Neural cell (in vitro differentiated cells): ENCODE measurements around the gene MVK. TPM values are rescaled to one million over a fixed set of nuclear protein-coding genes. Genes with fewer than 3 reads are reported as not detected.

Source experiments
- H2AFZ ChIP-seq: fragments of 200-600, 300-800 bp; sonication (generic), shearing (Covaris generic); 2 replicates; pipeline ENCODE4 v1.6.0; 2014; ENCODE audit warnings: low read depth, mild to moderate bottlenecking, antibody characterized with exemption, low read length, moderate library complexity
- H3F3A ChIP-seq: fragments of 200-600 bp; shearing (Covaris generic); 2 replicates; pipeline ENCODE4 v1.6.1; 2016; ENCODE audit warnings: mild to moderate bottlenecking, moderate library complexity, mixed read lengths, antibody characterized with exemption, low read length; ENCODE audit not compliant: insufficient read depth, poor library complexity, severe bottlenecking
- H3K27ac ChIP-seq: fragments of 200-600, 300-800 bp; sonication (generic), shearing (Covaris generic); 2 replicates; pipeline ENCODE4 v1.5.1; 2014; ENCODE audit warnings: mild to moderate bottlenecking, low read length, moderate library complexity
- H3K27me3 ChIP-seq: fragments of 300-800, 200-600 bp; sonication (generic), shearing (Covaris generic); 2 replicates; pipeline ENCODE4 v1.6.0; 2014; ENCODE audit warnings: mild to moderate bottlenecking, low read depth, low read length, moderate library complexity; ENCODE audit not compliant: insufficient read depth
- H3K36me3 ChIP-seq: fragments of 300-800, 200-600 bp; sonication (generic), shearing (Covaris generic); 2 replicates; pipeline ENCODE4 v1.5.1; 2014; ENCODE audit warnings: mild to moderate bottlenecking, antibody characterized with exemption, low read length, moderate library complexity; ENCODE audit not compliant: insufficient read depth
- H3K4me2 ChIP-seq: fragments of 300-800, 200-600 bp; sonication (generic), shearing (Covaris generic); 2 replicates; pipeline ENCODE4 v1.6.0; 2014; ENCODE audit warnings: mild to moderate bottlenecking, low read length
- H3K4me3 ChIP-seq: fragments of 300-800, 200-600 bp; sonication (generic), shearing (Covaris generic); 2 replicates; pipeline ENCODE4 v1.5.1; 2014; ENCODE audit warnings: mild to moderate bottlenecking, low read length, moderate library complexity
- H3K79me2 ChIP-seq: fragments of 200-600 bp; shearing (Covaris generic); replicated peaks from 2 replicates; pipeline ENCODE4 v1.6.0; 2014; ENCODE audit warnings: mild to moderate bottlenecking, low read length, moderate library complexity; ENCODE audit not compliant: insufficient read depth
- H3K9ac ChIP-seq: fragments of 300-800, 200-600 bp; sonication (generic), shearing (Covaris generic); 2 replicates; pipeline ENCODE4 v1.6.1; 2016; ENCODE audit warnings: mild to moderate bottlenecking, low read length, mixed read lengths
- H3K9me2 ChIP-seq: fragments of 200-600 bp; shearing (Covaris generic); 2 replicates; pipeline ENCODE4 v1.6.1; 2016; ENCODE audit warnings: mild to moderate bottlenecking, low read length, mixed read lengths; ENCODE audit not compliant: insufficient read depth
- H3K9me3 ChIP-seq: fragments of 200-600, 300-800 bp; sonication (generic), shearing (Covaris generic); 2 replicates; pipeline ENCODE4 v1.6.1; 2016; ENCODE audit warnings: mild to moderate bottlenecking, mixed run types, low read length, moderate library complexity, mixed read lengths
- H4K20me1 ChIP-seq: fragments of 200-600 bp; shearing (Covaris generic); 2 replicates; pipeline ENCODE4 v1.6.1; 2016; ENCODE audit warnings: mild to moderate bottlenecking, mixed run types; ENCODE audit not compliant: insufficient read depth
- CTCF ChIP-seq: fragments of 450-650 bp; IDR thresholded peaks from 2 replicates; pipeline ENCODE4 v1.5.1; 2014; ENCODE audit warnings: antibody characterized with exemption, mild to moderate bottlenecking, moderate library complexity; ENCODE audit not compliant: poor library complexity, severe bottlenecking
- EP300 ChIP-seq: fragments of 450-650 bp; conservative IDR thresholded peaks from 2 replicates; pipeline ENCODE4 v1.6.1; 2014; ENCODE audit warnings: antibody characterized with exemption, mild to moderate bottlenecking, moderate library complexity; ENCODE audit not compliant: poor library complexity, severe bottlenecking
- EZH2 ChIP-seq: fragments of 200-600, 300-800 bp; shearing (Covaris generic), sonication (generic); IDR thresholded peaks from 2 replicates; pipeline ENCODE4 v1.6.1; 2014; ENCODE audit warnings: antibody characterized with exemption, low read length, borderline replicate concordance, mild to moderate bottlenecking; ENCODE audit not compliant: insufficient read depth, poor library complexity, severe bottlenecking
- MXI1 ChIP-seq: fragments of 450-650 bp; conservative IDR thresholded peaks from 2 replicates; pipeline ENCODE4 v1.6.1; 2014; ENCODE audit warnings: antibody characterized with exemption, mild to moderate bottlenecking; ENCODE audit not compliant: poor library complexity, severe bottlenecking
- POLR2AphosphoS5 ChIP-seq: IDR thresholded peaks from 2 replicates; pipeline ENCODE4 v1.6.1; 2012
- RAD21 ChIP-seq: fragments of 450-650 bp; conservative IDR thresholded peaks from 2 replicates; pipeline ENCODE4 v1.6.1; 2014; ENCODE audit warnings: antibody characterized with exemption, mild to moderate bottlenecking, moderate library complexity
- REST ChIP-seq: IDR thresholded peaks from 2 replicates; pipeline ENCODE4 v1.6.1; 2012; ENCODE audit warnings: borderline replicate concordance
- SMC3 ChIP-seq: fragments of 450-650 bp; conservative IDR thresholded peaks from 2 replicates; pipeline ENCODE4 v1.6.1; 2014; ENCODE audit warnings: antibody characterized with exemption, mild to moderate bottlenecking, moderate library complexity; ENCODE audit not compliant: poor library complexity
- TAF1 ChIP-seq: IDR thresholded peaks from 2 replicates; pipeline ENCODE4 v1.6.1; 2012; ENCODE audit warnings: low read depth
- polyA plus RNA-seq: library from polyadenylated mRNA; depleted of rRNA; stranded (reverse); fragments of >200 nt; gene quantifications from 2 replicates; pipeline ENCODE4 v1.2.3, GENCODE V29; 2014

Gene MVK
- polyA plus RNA-seq, 1 donor from 2014 or later = 45.7 TPM

- H4K20me1 ChIP-seq = no peaks in the 10 kb centered on the region
- no peak overlapping the region for H3K27ac ChIP-seq
- H3K36me3 ChIP-seq = no peaks in the 10 kb centered on the region
- no peak overlapping the region for H3K4me3 ChIP-seq
- no peaks in the 10 kb centered on the region for H3K9me2 ChIP-seq
- no peak overlapping the region for H2AFZ ChIP-seq
- H3F3A ChIP-seq = no peaks in the 10 kb centered on the region
- no peak overlapping the region for H3K9ac ChIP-seq
- H3K4me2 ChIP-seq = no peak overlapping the region
- peaks cover 5% of the 10 kb centered on the region for H3K79me2 ChIP-seq
- TF ChIP-seq EZH2 (no peak), SMC3 (no peak), MXI1 (no peak), REST (no peak), CTCF (no peak), RAD21 (no peak), POLR2AphosphoS5 (no peak), TAF1 (no peak), EP300 (no peak)
- no peaks in the 10 kb centered on the region for H3K27me3 ChIP-seq
- no peaks in the 10 kb centered on the region for H3K9me3 ChIP-seq
Measured at GRCh38 chr12:109580272-109580671, 6.7 kb downstream of the MVK start.

- H3K27ac ChIP-seq = no peak overlapping the region
- H3K9ac ChIP-seq = no peak overlapping the region
- H3K9me2 ChIP-seq = no peaks in the 10 kb centered on the region
- peaks cover 5% of the 10 kb centered on the region for H3K79me2 ChIP-seq
- H3K36me3 ChIP-seq = no peaks in the 10 kb centered on the region
- no peaks in the 10 kb centered on the region for H3K9me3 ChIP-seq
- no peak overlapping the region for H3K4me3 ChIP-seq
- TF ChIP-seq CTCF (no peak), EZH2 (no peak), REST (no peak), TAF1 (no peak), SMC3 (no peak), EP300 (no peak), RAD21 (no peak), POLR2AphosphoS5 (no peak), MXI1 (no peak)
- H4K20me1 ChIP-seq = no peaks in the 10 kb centered on the region
- H3F3A ChIP-seq = no peaks in the 10 kb centered on the region
- no peak overlapping the region for H2AFZ ChIP-seq
- no peak overlapping the region for H3K4me2 ChIP-seq
- no peaks in the 10 kb centered on the region for H3K27me3 ChIP-seq
Measured at GRCh38 chr12:109580684-109581333, 7.2 kb downstream of the MVK start.
